ENCODE results near the gene MBD2.

GRCh38 chr18:54151376-54151775 is 73.1 kb downstream of the MBD2 start:
- TF ChIP-seq, protein P1, sequence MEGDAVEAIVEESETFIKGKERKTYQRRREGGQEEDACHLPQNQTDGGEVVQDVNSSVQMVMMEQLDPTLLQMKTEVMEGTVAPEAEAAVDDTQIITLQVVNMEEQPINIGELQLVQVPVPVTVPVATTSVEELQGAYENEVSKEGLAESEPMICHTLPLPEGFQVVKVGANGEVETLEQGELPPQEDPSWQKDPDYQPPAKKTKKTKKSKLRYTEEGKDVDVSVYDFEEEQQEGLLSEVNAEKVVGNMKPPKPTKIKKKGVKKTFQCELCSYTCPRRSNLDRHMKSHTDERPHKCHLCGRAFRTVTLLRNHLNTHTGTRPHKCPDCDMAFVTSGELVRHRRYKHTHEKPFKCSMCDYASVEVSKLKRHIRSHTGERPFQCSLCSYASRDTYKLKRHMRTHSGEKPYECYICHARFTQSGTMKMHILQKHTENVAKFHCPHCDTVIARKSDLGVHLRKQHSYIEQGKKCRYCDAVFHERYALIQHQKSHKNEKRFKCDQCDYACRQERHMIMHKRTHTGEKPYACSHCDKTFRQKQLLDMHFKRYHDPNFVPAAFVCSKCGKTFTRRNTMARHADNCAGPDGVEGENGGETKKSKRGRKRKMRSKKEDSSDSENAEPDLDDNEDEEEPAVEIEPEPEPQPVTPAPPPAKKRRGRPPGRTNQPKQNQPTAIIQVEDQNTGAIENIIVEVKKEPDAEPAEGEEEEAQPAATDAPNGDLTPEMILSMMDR (IDR thresholded peaks at IDR 0.05) = no peak
- no peak for TF ChIP-seq POLR2AphosphoS5 (IDR thresholded peaks at IDR 0.05)
- TF ChIP-seq POLR2A (IDR thresholded peaks at IDR 0.05) = no peak
